ENCODE results near the gene TM4SF1.

GRCh38 chr3:149376718-149377407 lies 586 bp downstream of the TM4SF1 start:
- no peak for TF ChIP-seq CTCF (IDR thresholded peaks at IDR 0.05; ENCODE audit: extremely low read depth in 1 of 2, insufficient read depth in 1 of 2, low read depth in 1 of 2, low read length in 2 of 2)
- no peak for TF ChIP-seq POLR2A (IDR thresholded peaks at IDR 0.05; ENCODE audit: low read depth, low read length)
- no peak for TF ChIP-seq POLR2AphosphoS5 (IDR thresholded peaks at IDR 0.05; ENCODE audit: insufficient read depth, low read depth, low read length)

All from endothelial cell of umbilical vein (primary cell).